ENCODE results near the gene OR52H1.

Gene OR52H1

GRCh38 chr11:5516599-5516998, 31.7 kb downstream of the OR52H1 start, which contains the start of gene UBQLNL:
Gene UBQLNL, minus strand, starts transcription at chr11:5516699. Its CDS starts 258 bp downstream, at chr11:5516441.
- no peak for DNase-seq (ENCODE audit: low read depth)
- TF ChIP-seq, protein P1, sequence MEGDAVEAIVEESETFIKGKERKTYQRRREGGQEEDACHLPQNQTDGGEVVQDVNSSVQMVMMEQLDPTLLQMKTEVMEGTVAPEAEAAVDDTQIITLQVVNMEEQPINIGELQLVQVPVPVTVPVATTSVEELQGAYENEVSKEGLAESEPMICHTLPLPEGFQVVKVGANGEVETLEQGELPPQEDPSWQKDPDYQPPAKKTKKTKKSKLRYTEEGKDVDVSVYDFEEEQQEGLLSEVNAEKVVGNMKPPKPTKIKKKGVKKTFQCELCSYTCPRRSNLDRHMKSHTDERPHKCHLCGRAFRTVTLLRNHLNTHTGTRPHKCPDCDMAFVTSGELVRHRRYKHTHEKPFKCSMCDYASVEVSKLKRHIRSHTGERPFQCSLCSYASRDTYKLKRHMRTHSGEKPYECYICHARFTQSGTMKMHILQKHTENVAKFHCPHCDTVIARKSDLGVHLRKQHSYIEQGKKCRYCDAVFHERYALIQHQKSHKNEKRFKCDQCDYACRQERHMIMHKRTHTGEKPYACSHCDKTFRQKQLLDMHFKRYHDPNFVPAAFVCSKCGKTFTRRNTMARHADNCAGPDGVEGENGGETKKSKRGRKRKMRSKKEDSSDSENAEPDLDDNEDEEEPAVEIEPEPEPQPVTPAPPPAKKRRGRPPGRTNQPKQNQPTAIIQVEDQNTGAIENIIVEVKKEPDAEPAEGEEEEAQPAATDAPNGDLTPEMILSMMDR (IDR thresholded peaks at IDR 0.05; ENCODE audit: low read length, missing control alignments), result no peak
- H3K4me3 ChIP-seq (replicated peaks; ENCODE audit: low read depth, low read length), result no peak within 1 kb of the TSS

- DNase-seq (ENCODE audit: low read depth), result no peak
- no peak overlapping the region for H3K4me3 ChIP-seq (replicated peaks; ENCODE audit: low read depth, low read length)
- TF ChIP-seq, protein P1 (IDR thresholded peaks at IDR 0.05; ENCODE audit: low read length, missing control alignments), result no peak
Measured at GRCh38 chr11:5514841-5515240, 33.5 kb downstream of the OR52H1 start.

DNA sequence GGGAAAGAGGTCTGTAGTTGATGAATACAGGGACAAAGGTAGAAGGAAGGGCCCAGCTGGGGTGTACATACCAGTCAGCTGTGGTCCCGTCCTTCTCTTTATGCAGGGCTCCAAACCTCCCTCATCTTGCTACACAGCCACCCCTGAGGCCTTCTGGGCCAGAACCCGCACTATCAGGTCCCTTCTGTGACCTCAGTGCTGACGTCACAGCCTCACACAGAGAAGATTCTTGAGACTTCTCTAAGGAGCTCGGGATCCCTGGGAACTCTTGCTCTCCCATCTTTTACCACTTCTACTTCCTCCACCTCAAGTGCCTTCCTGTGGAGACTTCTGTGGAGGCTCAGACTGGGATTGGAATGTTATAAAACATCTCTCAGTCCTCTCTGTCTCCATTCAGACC, 38.5 kb downstream of the OR52H1 start, which contains the start of gene UBQLN3:
Gene UBQLN3 (minus strand): TSS at position 155 of the 400 bp plus-strand sequence. CDS start 399 bp downstream, outside the sequence.
- H3K4me3 ChIP-seq (replicated peaks; ENCODE audit: low read depth, low read length), result no peak within 1 kb of the TSS
- TF ChIP-seq, protein P1 (IDR thresholded peaks at IDR 0.05; ENCODE audit: low read length, missing control alignments), result no peak
- DNase-seq (ENCODE audit: low read depth), result no peak

DNA sequence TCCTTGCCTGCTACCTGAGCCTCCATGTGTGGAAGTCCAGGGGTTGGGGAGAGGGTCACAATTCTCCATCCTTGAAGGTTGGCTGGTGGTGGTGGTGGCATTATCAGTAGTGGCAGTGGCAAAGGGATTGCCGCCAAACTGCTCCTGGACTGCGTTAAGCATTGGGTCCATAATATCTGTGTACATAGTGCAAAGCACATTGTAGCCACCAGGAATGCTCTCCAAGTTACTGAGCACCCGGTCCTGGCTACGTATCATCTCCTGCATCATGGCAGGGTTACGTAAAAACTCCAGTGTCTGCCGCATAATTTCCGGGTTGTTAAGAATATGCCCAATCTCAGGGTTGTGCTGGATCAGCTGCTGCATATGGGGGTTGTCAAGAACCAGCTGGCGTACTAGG, 39.7 kb downstream of the OR52H1 start:
- no peak for DNase-seq (ENCODE audit: low read depth)
- TF ChIP-seq, protein P1 (IDR thresholded peaks at IDR 0.05; ENCODE audit: low read length, missing control alignments), result no peak
- H3K4me3 ChIP-seq (replicated peaks; ENCODE audit: low read depth, low read length), result no peak overlapping the region

GRCh38 chr11:5507933-5508305, 40.4 kb downstream of the OR52H1 start:
- H3K4me3 ChIP-seq (replicated peaks; ENCODE audit: low read depth, low read length), result no peak overlapping the region
- DNase-seq (ENCODE audit: low read depth), result no peak
- TF ChIP-seq, protein P1 (IDR thresholded peaks at IDR 0.05; ENCODE audit: low read length, missing control alignments), result no peak

DNA sequence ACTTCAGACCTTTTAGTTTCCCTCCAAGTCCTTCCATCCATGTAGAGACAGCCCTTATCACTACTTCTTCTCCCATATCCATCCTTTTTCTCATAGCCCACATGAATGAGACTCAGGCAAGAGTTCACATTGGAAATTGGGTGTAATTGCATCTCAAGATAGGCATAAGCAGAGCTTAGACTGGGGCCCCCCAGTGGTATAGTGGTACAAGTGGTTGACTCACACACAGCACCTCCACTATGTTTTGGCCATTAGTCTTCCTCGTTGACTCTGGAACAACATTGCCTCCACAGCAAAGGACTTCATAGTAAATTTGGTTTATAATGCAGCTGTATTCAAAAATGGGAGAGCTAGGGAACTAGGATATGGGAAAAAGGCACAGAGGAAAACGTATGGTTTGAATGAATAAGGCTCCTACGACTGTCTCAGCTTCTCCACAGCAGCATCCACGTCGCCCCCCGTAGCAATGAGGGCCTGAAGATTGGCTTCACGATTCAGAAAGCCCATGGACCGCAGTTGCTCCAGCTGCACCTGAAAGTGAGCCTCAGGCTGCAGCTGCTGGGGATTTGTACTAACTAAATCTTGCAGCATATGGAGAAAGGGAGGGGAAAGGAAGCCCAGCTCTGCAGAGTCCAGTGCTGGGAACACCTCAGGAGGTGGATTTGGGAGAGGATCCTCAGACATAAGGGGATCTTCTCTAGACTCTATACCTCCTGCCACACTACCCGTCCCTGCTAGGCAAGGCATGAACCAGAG, 41.0 kb downstream of the OR52H1 start:
- TF ChIP-seq, protein P1 (IDR thresholded peaks at IDR 0.05; ENCODE audit: low read length, missing control alignments), result no peak
- no peak for DNase-seq (ENCODE audit: low read depth)
- no peak overlapping the region for H3K4me3 ChIP-seq (replicated peaks; ENCODE audit: low read depth, low read length)

All from fibroblast of pulmonary artery (primary cell).